ENCODE measurements around the gene LSM14A.

DNA sequence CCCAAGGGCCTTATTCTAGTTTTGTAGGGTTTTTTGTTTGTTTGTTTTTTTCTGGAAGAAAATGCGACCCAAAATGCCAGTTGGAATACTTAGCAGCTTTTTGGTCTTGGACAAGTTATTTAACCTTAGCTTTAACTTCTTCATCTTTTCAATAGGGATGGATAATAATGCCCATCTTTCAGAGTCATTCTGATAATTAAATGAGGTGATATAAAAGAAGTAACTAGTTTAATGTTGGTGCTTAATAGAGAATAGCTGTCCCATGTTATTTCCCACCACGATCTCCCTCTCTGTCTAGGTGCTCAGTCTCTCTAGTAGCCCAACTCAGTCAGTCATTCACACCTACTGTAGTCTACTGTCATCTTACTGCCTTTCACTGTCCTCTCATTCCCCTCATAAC, 8.0 kb downstream of the LSM14A start:
- TF ChIP-seq POLR2A (IDR thresholded peaks at IDR 0.05), result no peak
- TF ChIP-seq, protein P1, sequence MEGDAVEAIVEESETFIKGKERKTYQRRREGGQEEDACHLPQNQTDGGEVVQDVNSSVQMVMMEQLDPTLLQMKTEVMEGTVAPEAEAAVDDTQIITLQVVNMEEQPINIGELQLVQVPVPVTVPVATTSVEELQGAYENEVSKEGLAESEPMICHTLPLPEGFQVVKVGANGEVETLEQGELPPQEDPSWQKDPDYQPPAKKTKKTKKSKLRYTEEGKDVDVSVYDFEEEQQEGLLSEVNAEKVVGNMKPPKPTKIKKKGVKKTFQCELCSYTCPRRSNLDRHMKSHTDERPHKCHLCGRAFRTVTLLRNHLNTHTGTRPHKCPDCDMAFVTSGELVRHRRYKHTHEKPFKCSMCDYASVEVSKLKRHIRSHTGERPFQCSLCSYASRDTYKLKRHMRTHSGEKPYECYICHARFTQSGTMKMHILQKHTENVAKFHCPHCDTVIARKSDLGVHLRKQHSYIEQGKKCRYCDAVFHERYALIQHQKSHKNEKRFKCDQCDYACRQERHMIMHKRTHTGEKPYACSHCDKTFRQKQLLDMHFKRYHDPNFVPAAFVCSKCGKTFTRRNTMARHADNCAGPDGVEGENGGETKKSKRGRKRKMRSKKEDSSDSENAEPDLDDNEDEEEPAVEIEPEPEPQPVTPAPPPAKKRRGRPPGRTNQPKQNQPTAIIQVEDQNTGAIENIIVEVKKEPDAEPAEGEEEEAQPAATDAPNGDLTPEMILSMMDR (IDR thresholded peaks at IDR 0.05), result no peak
